ENCODE measurements around the gene SUPV3L1.

Gene SUPV3L1

GRCh38 chr10:69232736-69233480 is 52.9 kb downstream of the SUPV3L1 start:
- H3K27ac ChIP-seq = no peak overlapping the region
- no peak for TF ChIP-seq CTCF (conservative IDR thresholded peaks at IDR 0.05)

GRCh38 chr10:69234447-69234846 is 54.4 kb downstream of the SUPV3L1 start:
- no peak overlapping the region for H3K27ac ChIP-seq
- no peak for TF ChIP-seq CTCF (conservative IDR thresholded peaks at IDR 0.05)

GRCh38 chr10:69237528-69238159 is 57.6 kb downstream of the SUPV3L1 start:
- peak; percentile 92 for TF ChIP-seq CTCF (conservative IDR thresholded peaks at IDR 0.05)
- no peak overlapping the region for H3K27ac ChIP-seq

- no peak for TF ChIP-seq CTCF (conservative IDR thresholded peaks at IDR 0.05)
- no peak overlapping the region for H3K27ac ChIP-seq
These were observed 59.1 kb downstream of the SUPV3L1 start for GRCh38 chr10:69239136-69239535.

GRCh38 chr10:69239816-69240434 is 59.9 kb downstream of the SUPV3L1 start:
- no peak overlapping the region for H3K27ac ChIP-seq
- TF ChIP-seq CTCF (conservative IDR thresholded peaks at IDR 0.05) = no peak

- no peak for TF ChIP-seq CTCF (conservative IDR thresholded peaks at IDR 0.05)
- no peak overlapping the region for H3K27ac ChIP-seq
These were observed 60.4 kb downstream of the SUPV3L1 start for GRCh38 chr10:69240455-69240854.

GRCh38 chr10:69241575-69241974 is 61.5 kb downstream of the SUPV3L1 start:
- H3K27ac ChIP-seq = no peak overlapping the region
- no peak for TF ChIP-seq CTCF (conservative IDR thresholded peaks at IDR 0.05)

Measured in VCaP (cell line).